MM.1S (cell line): ENCODE results near the gene CCP110.

Experiments
- DNase-seq: peaks from one replicate; pipeline ENCODE4 v3.0.0-alpha.2; 2015
- H2AFZ ChIP-seq: fragments of 300-600 bp; sonication (generic); 2 replicates; pipeline ENCODE4 v1.6.0; 2016; ENCODE audit warnings: antibody characterized with exemption, low read length
- H3F3A ChIP-seq: fragments of 300-600 bp; sonication (generic); 2 replicates; pipeline ENCODE4 v1.6.1; 2016; ENCODE audit warnings: mild to moderate bottlenecking, antibody characterized with exemption, low read length, moderate library complexity, mixed read lengths; ENCODE audit not compliant: insufficient read depth
- H3K27ac ChIP-seq: fragments of 300-600 bp; sonication (generic); 2 replicates; pipeline ENCODE4 v1.5.1; 2016; ENCODE audit warnings: mild to moderate bottlenecking, low read length
- H3K27me3 ChIP-seq: fragments of 300-600 bp; sonication (generic); replicated peaks from 2 replicates; pipeline ENCODE4 v1.6.0; 2016; ENCODE audit warnings: low read length; ENCODE audit not compliant: insufficient read depth
- H3K36me3 ChIP-seq: fragments of 300-600 bp; sonication (generic); replicated peaks from 2 replicates; pipeline ENCODE4 v1.6.1; 2016; ENCODE audit warnings: mild to moderate bottlenecking, low read length, mixed read lengths; ENCODE audit not compliant: insufficient read depth
- H3K4me1 ChIP-seq: fragments of 300-600 bp; sonication (generic); 2 replicates; pipeline ENCODE4 v1.6.1; 2016; ENCODE audit warnings: low read length, mixed read lengths
- H3K4me2 ChIP-seq: fragments of 300-600 bp; sonication (generic); 2 replicates; pipeline ENCODE4 v1.6.0; 2016; ENCODE audit warnings: low read depth, low read length
- H3K4me3 ChIP-seq: fragments of 300-600 bp; sonication (generic); 2 replicates; pipeline ENCODE4 v1.5.1; 2016; ENCODE audit warnings: low read length, mixed read lengths
- H3K79me2 ChIP-seq: fragments of 300-600 bp; sonication (generic); 2 replicates; pipeline ENCODE4 v1.6.1; 2016; ENCODE audit warnings: mixed run types, low read length, mixed read lengths
- H3K9ac ChIP-seq: fragments of 300-600 bp; sonication (generic); 2 replicates; pipeline ENCODE4 v1.6.1; 2016; ENCODE audit warnings: low read length, mixed read lengths
- H3K9me2 ChIP-seq: fragments of 300-600 bp; sonication (generic); replicated peaks from 2 replicates; pipeline ENCODE4 v1.6.1; 2016; ENCODE audit warnings: mild to moderate bottlenecking, low read length, mixed read lengths; ENCODE audit not compliant: insufficient read depth
- H3K9me3 ChIP-seq: fragments of 300-600 bp; sonication (generic); replicated peaks from 2 replicates; pipeline ENCODE4 v1.6.1; 2016; ENCODE audit warnings: mild to moderate bottlenecking, low read length, mixed read lengths; ENCODE audit not compliant: insufficient read depth
- H4K20me1 ChIP-seq: fragments of 300-600 bp; sonication (generic); 2 replicates; pipeline ENCODE4 v1.6.1; 2016; ENCODE audit warnings: mild to moderate bottlenecking, low read length, moderate library complexity, mixed read lengths; ENCODE audit not compliant: insufficient read depth
- CTCF ChIP-seq: fragments of 300-600 bp; sonication (generic); IDR thresholded peaks from 2 replicates; pipeline ENCODE4 v1.5.1; 2016; ENCODE audit warnings: antibody characterized with exemption, low read length, mixed read lengths
- EZH2 ChIP-seq: fragments of 300-600 bp; sonication (generic); optimal IDR thresholded peaks from 2 replicates; pipeline ENCODE3; 2017; ENCODE audit warnings: low read depth, mild to moderate bottlenecking, antibody characterized with exemption, low read length, mixed read lengths
- EZH2phosphoT487 ChIP-seq: fragments of 300-600 bp; sonication (generic); IDR thresholded peaks from 2 replicates; pipeline ENCODE4 v1.6.1; 2018; ENCODE audit warnings: antibody characterized with exemption, low read length

The CCP110 gene

GRCh38 chr16:19574615-19575014 is 50.9 kb downstream of the CCP110 start:
- Histone ChIP-seq H3F3A (no peaks in the 10 kb centered on the region), H3K27ac (no peak overlapping the region), H3K36me3 (no peaks in the 10 kb centered on the region), H3K4me3 (no peak overlapping the region), H3K4me1 (no peaks in the 10 kb centered on the region), H2AFZ (no peak overlapping the region), H3K27me3 (no peaks in the 10 kb centered on the region), H3K9me2 (no peaks in the 10 kb centered on the region), H3K9me3 (no peaks in the 10 kb centered on the region), H3K9ac (no peak overlapping the region), H4K20me1 (no peaks in the 10 kb centered on the region), H3K4me2 (no peak overlapping the region), H3K79me2 (no peaks in the 10 kb centered on the region)
- DNase-seq, result no peak
- no peak for TF ChIP-seq CTCF
- no peak for TF ChIP-seq EZH2phosphoT487
- no peak for TF ChIP-seq EZH2

GRCh38 chr16:19578378-19578971 is 54.7 kb downstream of the CCP110 start:
- Histone ChIP-seq H3K4me2 (no peak overlapping the region), H3K9me3 (no peaks in the 10 kb centered on the region), H3K4me1 (no peaks in the 10 kb centered on the region), H4K20me1 (no peaks in the 10 kb centered on the region), H3F3A (no peaks in the 10 kb centered on the region), H3K27ac (no peak overlapping the region), H3K4me3 (no peak overlapping the region), H3K27me3 (no peaks in the 10 kb centered on the region), H3K79me2 (no peaks in the 10 kb centered on the region), H3K36me3 (no peaks in the 10 kb centered on the region), H3K9me2 (no peaks in the 10 kb centered on the region), H3K9ac (no peak overlapping the region), H2AFZ (no peak overlapping the region)
- TF ChIP-seq CTCF, result no peak
- TF ChIP-seq EZH2, result no peak
- TF ChIP-seq EZH2phosphoT487, result no peak
- no peak for DNase-seq

- no peak for TF ChIP-seq EZH2phosphoT487
- no peaks in the 10 kb centered on the region for H3K36me3 ChIP-seq
- H3K27ac ChIP-seq, result no peak overlapping the region
- no peak for DNase-seq
- no peaks in the 10 kb centered on the region for H4K20me1 ChIP-seq
- no peaks in the 10 kb centered on the region for H3F3A ChIP-seq
- no peak overlapping the region for H2AFZ ChIP-seq
- no peaks in the 10 kb centered on the region for H3K79me2 ChIP-seq
- H3K4me2 ChIP-seq, result no peak overlapping the region
- no peaks in the 10 kb centered on the region for H3K9me3 ChIP-seq
- H3K4me1 ChIP-seq, result no peaks in the 10 kb centered on the region
- no peak overlapping the region for H3K4me3 ChIP-seq
- H3K9ac ChIP-seq, result no peak overlapping the region
- H3K9me2 ChIP-seq, result no peaks in the 10 kb centered on the region
- H3K27me3 ChIP-seq, result no peaks in the 10 kb centered on the region
These were observed 58.5 kb downstream of the CCP110 start for GRCh38 chr16:19582050-19582831.
